Nephron progenitor cell (in vitro differentiated cells): ENCODE data around the gene ACSL3.

ENCODE experiments used
- DNase-seq: peaks from one replicate; pipeline ENCODE4 v3.0.0; 2021
- H3K27ac Mint-ChIP-seq: 2 replicates; pipeline ENCODE4 v1.8.0; 2021; ENCODE audit warnings: mild to moderate bottlenecking, moderate library complexity, mixed read lengths
- H3K27me3 Mint-ChIP-seq: 2 replicates; pipeline ENCODE4 v1.8.0; 2021; ENCODE audit warnings: mild to moderate bottlenecking, low read depth, mixed read lengths; ENCODE audit not compliant: poor library complexity
- H3K36me3 Mint-ChIP-seq: 2 replicates; pipeline ENCODE4 v1.8.0; 2021; ENCODE audit warnings: low read depth, mixed read lengths
- H3K4me1 Mint-ChIP-seq: 2 replicates; pipeline ENCODE4 v1.8.0; 2021; ENCODE audit warnings: mixed read lengths
- H3K4me3 Mint-ChIP-seq: 2 replicates; pipeline ENCODE4 v1.8.0; 2021; ENCODE audit warnings: mild to moderate bottlenecking, moderate library complexity, mixed read lengths
- H3K9me3 Mint-ChIP-seq: 2 replicates; pipeline ENCODE4 v1.8.0; 2021; ENCODE audit warnings: mild to moderate bottlenecking, moderate library complexity, mixed read lengths
- CTCF ChIP-seq: fragments of 200-600 bp; sonication (generic); IDR thresholded peaks from 2 replicates; pipeline ENCODE4 v1.5.0; 2021; ENCODE audit warnings: antibody characterized with exemption

The ACSL3 gene

GRCh38 chr2:222973733-222974132 is 112.9 kb downstream of the ACSL3 start:
- no peak overlapping the region for H3K4me3 Mint-ChIP-seq
- TF ChIP-seq CTCF: no peak
- no peaks in the 10 kb centered on the region for H3K36me3 Mint-ChIP-seq
- no peaks in the 10 kb centered on the region for H3K27me3 Mint-ChIP-seq
- H3K4me1 Mint-ChIP-seq: no peaks in the 10 kb centered on the region
- no peak overlapping the region for H3K27ac Mint-ChIP-seq
- DNase-seq: no peak
- H3K9me3 Mint-ChIP-seq: no peaks in the 10 kb centered on the region

- Mint-ChIP-seq H3K36me3 (no peaks in the 10 kb centered on the region), H3K4me1 (no peaks in the 10 kb centered on the region), H3K27me3 (peaks cover 4% of the 10 kb centered on the region), H3K9me3 (no peaks in the 10 kb centered on the region), H3K4me3 (no peak overlapping the region), H3K27ac (no peak overlapping the region)
- no peak for TF ChIP-seq CTCF
- no peak for DNase-seq
Measured at GRCh38 chr2:222976521-222977061, 115.8 kb downstream of the ACSL3 start.

- TF ChIP-seq CTCF: no peak
- H3K4me3 Mint-ChIP-seq: no peak overlapping the region
- H3K36me3 Mint-ChIP-seq: no peaks in the 10 kb centered on the region
- H3K27ac Mint-ChIP-seq: no peak overlapping the region
- H3K4me1 Mint-ChIP-seq: peaks cover 1% of the 10 kb centered on the region
- H3K9me3 Mint-ChIP-seq: no peaks in the 10 kb centered on the region
- no peak for DNase-seq
- peaks cover 4% of the 10 kb centered on the region for H3K27me3 Mint-ChIP-seq
Measured at GRCh38 chr2:222977121-222977520, 116.3 kb downstream of the ACSL3 start.

GRCh38 chr2:222978850-222979249 is 118.0 kb downstream of the ACSL3 start:
- Mint-ChIP-seq H3K36me3 (no peaks in the 10 kb centered on the region), H3K4me1 (peaks cover 8% of the 10 kb centered on the region), H3K27me3 (peaks cover 6% of the 10 kb centered on the region), H3K4me3 (no peak overlapping the region), H3K9me3 (peaks cover 3% of the 10 kb centered on the region), H3K27ac (no peak overlapping the region)
- no peak for TF ChIP-seq CTCF
- DNase-seq: no peak

- H3K9me3 Mint-ChIP-seq: peaks cover 3% of the 10 kb centered on the region
- peaks cover 8% of the 10 kb centered on the region for H3K4me1 Mint-ChIP-seq
- TF ChIP-seq CTCF: no peak
- H3K27ac Mint-ChIP-seq: no peak overlapping the region
- peaks cover 6% of the 10 kb centered on the region for H3K27me3 Mint-ChIP-seq
- no peak overlapping the region for H3K4me3 Mint-ChIP-seq
- no peak for DNase-seq
- H3K36me3 Mint-ChIP-seq: no peaks in the 10 kb centered on the region
Measured at GRCh38 chr2:222979484-222979883, 118.6 kb downstream of the ACSL3 start.
